Measurements from ENCODE around the gene BABAM1. TPM values are rescaled to one million over a fixed set of nuclear protein-coding genes. Genes with fewer than 3 reads are reported as not detected.

BABAM1 gene
- total and polyA plus RNA-seq, 9 of the 15 experiments (the other 6 are each of a cell fraction or from before 2014, with no cell fraction given): 14.7 to 160 (median 113) TPM

DNA sequence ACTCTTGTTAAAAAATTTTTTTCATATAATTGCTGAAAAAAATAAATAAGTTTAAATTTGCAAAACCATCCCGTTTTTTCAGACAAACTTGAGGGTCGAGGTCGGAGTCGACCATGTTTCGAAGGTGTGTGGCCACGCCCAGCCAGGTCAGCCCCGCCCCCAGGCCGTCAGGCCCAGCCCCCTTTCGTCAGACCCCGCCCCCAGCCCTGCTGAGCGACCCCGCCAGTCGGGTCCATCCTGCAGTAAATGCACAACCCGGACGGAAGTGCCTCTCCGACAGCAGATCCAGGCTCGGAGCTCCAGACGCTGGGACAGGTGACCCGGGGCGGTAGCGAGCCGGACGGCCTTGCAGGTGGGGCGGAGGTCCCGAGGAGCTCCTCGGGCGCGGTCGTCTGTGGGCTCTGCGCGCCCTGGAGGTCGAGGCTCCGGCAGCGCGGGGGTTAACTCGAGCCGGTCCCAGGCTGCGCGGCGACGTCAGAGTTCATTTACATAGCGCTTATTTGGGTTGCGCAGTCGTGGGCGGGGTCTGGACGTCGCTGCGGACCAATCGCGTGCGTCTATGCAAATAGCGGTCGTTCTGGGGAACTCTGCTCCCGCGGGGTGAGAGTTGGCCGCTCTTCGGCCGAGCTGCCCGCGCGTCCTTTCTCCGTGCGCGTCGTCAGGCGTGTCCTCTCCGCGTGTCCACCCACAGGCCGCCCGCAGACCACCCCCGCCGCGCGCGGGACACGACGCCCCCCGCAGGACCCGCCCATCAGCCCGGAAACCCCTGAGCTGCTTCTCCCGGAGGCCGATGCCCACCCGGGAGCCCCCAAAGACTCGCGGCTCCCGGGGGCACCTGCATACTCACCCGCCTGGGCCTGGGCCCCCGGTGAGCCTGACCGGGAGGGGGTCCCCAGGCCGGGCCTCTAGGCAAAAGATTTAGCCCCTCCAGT, 41.0 kb upstream of the BABAM1 start, which contains the start of gene OCEL1 (continued):
- TF ChIP-seq, protein P1, sequence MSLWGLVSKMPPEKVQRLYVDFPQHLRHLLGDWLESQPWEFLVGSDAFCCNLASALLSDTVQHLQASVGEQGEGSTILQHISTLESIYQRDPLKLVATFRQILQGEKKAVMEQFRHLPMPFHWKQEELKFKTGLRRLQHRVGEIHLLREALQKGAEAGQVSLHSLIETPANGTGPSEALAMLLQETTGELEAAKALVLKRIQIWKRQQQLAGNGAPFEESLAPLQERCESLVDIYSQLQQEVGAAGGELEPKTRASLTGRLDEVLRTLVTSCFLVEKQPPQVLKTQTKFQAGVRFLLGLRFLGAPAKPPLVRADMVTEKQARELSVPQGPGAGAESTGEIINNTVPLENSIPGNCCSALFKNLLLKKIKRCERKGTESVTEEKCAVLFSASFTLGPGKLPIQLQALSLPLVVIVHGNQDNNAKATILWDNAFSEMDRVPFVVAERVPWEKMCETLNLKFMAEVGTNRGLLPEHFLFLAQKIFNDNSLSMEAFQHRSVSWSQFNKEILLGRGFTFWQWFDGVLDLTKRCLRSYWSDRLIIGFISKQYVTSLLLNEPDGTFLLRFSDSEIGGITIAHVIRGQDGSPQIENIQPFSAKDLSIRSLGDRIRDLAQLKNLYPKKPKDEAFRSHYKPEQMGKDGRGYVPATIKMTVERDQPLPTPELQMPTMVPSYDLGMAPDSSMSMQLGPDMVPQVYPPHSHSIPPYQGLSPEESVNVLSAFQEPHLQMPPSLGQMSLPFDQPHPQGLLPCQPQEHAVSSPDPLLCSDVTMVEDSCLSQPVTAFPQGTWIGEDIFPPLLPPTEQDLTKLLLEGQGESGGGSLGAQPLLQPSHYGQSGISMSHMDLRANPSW (CRISPR knock-in tag; IDR thresholded peaks at IDR 0.05): no peak; the same call in 1 of the 2 replicates
- TF ChIP-seq ZNF253 (CRISPR knock-in tag; conservative IDR thresholded peaks at IDR 0.05): no peak
- TF ChIP-seq EZH2 (IDR thresholded peaks at IDR 0.05; ENCODE audit: borderline replicate concordance, low read depth, low read length): no peak
- no peak for TF ChIP-seq KLF16 (IDR thresholded peaks at IDR 0.05)
- peak; percentile 76 for TF ChIP-seq MEIS2 (IDR thresholded peaks at IDR 0.05; ENCODE audit: partially characterized antibody)
- TF ChIP-seq ZNF444 (CRISPR knock-in tag; IDR thresholded peaks at IDR 0.05): no peak
- no peak for TF ChIP-seq NFE2L1 (tag; IDR thresholded peaks at IDR 0.05; ENCODE audit: borderline replicate concordance, low read depth)
- TF ChIP-seq DPF2 (IDR thresholded peaks at IDR 0.05): no peak
- TF ChIP-seq, protein P2, sequence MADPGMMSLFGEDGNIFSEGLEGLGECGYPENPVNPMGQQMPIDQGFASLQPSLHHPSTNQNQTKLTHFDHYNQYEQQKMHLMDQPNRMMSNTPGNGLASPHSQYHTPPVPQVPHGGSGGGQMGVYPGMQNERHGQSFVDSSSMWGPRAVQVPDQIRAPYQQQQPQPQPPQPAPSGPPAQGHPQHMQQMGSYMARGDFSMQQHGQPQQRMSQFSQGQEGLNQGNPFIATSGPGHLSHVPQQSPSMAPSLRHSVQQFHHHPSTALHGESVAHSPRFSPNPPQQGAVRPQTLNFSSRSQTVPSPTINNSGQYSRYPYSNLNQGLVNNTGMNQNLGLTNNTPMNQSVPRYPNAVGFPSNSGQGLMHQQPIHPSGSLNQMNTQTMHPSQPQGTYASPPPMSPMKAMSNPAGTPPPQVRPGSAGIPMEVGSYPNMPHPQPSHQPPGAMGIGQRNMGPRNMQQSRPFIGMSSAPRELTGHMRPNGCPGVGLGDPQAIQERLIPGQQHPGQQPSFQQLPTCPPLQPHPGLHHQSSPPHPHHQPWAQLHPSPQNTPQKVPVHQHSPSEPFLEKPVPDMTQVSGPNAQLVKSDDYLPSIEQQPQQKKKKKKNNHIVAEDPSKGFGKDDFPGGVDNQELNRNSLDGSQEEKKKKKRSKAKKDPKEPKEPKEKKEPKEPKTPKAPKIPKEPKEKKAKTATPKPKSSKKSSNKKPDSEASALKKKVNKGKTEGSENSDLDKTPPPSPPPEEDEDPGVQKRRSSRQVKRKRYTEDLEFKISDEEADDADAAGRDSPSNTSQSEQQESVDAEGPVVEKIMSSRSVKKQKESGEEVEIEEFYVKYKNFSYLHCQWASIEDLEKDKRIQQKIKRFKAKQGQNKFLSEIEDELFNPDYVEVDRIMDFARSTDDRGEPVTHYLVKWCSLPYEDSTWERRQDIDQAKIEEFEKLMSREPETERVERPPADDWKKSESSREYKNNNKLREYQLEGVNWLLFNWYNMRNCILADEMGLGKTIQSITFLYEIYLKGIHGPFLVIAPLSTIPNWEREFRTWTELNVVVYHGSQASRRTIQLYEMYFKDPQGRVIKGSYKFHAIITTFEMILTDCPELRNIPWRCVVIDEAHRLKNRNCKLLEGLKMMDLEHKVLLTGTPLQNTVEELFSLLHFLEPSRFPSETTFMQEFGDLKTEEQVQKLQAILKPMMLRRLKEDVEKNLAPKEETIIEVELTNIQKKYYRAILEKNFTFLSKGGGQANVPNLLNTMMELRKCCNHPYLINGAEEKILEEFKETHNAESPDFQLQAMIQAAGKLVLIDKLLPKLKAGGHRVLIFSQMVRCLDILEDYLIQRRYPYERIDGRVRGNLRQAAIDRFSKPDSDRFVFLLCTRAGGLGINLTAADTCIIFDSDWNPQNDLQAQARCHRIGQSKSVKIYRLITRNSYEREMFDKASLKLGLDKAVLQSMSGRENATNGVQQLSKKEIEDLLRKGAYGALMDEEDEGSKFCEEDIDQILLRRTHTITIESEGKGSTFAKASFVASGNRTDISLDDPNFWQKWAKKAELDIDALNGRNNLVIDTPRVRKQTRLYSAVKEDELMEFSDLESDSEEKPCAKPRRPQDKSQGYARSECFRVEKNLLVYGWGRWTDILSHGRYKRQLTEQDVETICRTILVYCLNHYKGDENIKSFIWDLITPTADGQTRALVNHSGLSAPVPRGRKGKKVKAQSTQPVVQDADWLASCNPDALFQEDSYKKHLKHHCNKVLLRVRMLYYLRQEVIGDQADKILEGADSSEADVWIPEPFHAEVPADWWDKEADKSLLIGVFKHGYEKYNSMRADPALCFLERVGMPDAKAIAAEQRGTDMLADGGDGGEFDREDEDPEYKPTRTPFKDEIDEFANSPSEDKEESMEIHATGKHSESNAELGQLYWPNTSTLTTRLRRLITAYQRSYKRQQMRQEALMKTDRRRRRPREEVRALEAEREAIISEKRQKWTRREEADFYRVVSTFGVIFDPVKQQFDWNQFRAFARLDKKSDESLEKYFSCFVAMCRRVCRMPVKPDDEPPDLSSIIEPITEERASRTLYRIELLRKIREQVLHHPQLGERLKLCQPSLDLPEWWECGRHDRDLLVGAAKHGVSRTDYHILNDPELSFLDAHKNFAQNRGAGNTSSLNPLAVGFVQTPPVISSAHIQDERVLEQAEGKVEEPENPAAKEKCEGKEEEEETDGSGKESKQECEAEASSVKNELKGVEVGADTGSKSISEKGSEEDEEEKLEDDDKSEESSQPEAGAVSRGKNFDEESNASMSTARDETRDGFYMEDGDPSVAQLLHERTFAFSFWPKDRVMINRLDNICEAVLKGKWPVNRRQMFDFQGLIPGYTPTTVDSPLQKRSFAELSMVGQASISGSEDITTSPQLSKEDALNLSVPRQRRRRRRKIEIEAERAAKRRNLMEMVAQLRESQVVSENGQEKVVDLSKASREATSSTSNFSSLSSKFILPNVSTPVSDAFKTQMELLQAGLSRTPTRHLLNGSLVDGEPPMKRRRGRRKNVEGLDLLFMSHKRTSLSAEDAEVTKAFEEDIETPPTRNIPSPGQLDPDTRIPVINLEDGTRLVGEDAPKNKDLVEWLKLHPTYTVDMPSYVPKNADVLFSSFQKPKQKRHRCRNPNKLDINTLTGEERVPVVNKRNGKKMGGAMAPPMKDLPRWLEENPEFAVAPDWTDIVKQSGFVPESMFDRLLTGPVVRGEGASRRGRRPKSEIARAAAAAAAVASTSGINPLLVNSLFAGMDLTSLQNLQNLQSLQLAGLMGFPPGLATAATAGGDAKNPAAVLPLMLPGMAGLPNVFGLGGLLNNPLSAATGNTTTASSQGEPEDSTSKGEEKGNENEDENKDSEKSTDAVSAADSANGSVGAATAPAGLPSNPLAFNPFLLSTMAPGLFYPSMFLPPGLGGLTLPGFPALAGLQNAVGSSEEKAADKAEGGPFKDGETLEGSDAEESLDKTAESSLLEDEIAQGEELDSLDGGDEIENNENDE (IDR thresholded peaks at IDR 0.05; ENCODE audit: low read depth, low read length): no peak

All from K562 (cell line).